Measurements from ENCODE around the gene JAGN1. TPM values are rescaled to one million over a fixed set of nuclear protein-coding genes. Genes with fewer than 3 reads are reported as not detected.

Gene JAGN1
- total and polyA plus RNA-seq, 9 of the 15 experiments (the other 6 are each of a cell fraction or from before 2014, with no cell fraction given), result 31.6 to 77.8 (median 40.3) TPM

DNA sequence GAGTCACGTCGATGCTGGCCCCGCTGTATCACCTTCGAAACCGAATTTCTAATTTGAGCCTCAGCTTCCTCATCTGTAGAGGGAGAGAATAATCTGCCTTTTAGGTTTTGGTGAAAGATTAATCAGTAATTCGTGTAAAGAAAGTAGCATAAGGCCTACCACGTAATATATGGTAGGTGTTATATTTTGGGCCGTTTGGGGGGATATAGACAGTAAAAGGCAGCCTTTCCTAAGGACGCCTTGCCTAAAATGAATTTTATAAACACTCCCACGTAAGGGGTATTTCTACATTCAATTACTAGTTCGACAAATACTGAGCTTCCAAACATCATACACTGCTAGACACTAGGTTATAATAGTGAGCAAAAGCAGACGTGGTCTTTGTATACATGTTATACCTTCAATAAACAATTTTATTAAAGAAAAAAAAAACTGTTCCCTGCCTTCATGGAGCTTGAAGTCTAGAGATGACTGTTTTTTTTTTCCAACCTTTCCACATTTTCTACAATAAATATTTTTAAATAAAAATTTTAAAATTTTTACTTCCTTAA is 737 bp downstream of the JAGN1 start:
- no peaks in the 10 kb centered on the region for H3K27me3 ChIP-seq (ENCODE audit: control insufficient read depth in 2 of 2, insufficient read depth in 2 of 2, low read length in 2 of 2)
- no TSS peak for BruUV-seq (replicated peaks)
- H3K79me2 ChIP-seq (ENCODE audit: control insufficient read depth, insufficient read depth, low read length), result peaks cover 38% of the 10 kb centered on the region
- H3K4me1 ChIP-seq (replicated peaks in 1 of 2; ENCODE audit: control insufficient read depth in 2 of 2, insufficient read depth in 2 of 2, low read length in 2 of 2), result peaks cover 16 to 17% of the 10 kb centered on the region in 2 experiments
- H3K4me3 ChIP-seq, result peak overlapping the region; percentile 76
- H3K9ac ChIP-seq (ENCODE audit: insufficient read depth in 1 of 2, low read depth in 2 of 2, low read length in 2 of 2), result peak overlapping the region; percentile 98 to 100
- FAIRE-seq (no peak), ATAC-seq (no peak; the same call in 2 of the 3 replicates), DNase-seq (ENCODE audit: extremely low read depth in 1 of 4, low spot score in 3 of 4) (no peak)
- H3K4me2 ChIP-seq (ENCODE audit: insufficient read depth, low read length), result peak overlapping the region; percentile 91
- no peaks in the 10 kb centered on the region for H3K9me3 ChIP-seq (replicated peaks; ENCODE audit: control insufficient read depth, insufficient read depth, low read depth, low read length)
- H3K9me1 ChIP-seq (ENCODE audit: control insufficient read depth, insufficient read depth, low read length), result peaks cover 7% of the 10 kb centered on the region
- POLR2A ChIA-PET, result interaction anchor here (0.6 to 3.4 kb wide), 7 partner anchors 11 to 47 kb away, joined by 3 to 33 read pairs (median 6); partner anchors contain the start of genes CIDEC, IL17RE and RPUSD3
- no peaks in the 10 kb centered on the region for H4K20me1 ChIP-seq (replicated peaks; ENCODE audit: control insufficient read depth, insufficient read depth, low read length)
- CTCF ChIA-PET (ENCODE audit: low intra/inter-chr PET ratio), result interaction anchor here (1.2 kb wide), 1 partner anchor 136 kb away, joined by 3 read pairs; no protein-coding TSS in a partner anchor
- in situ Hi-C loops (cut with MboI) (no loop called here), intact Hi-C loops (cut with micrococcal nuclease) (no loop called here)
- H3K27ac ChIP-seq (ENCODE audit: extremely low read depth, low read depth, low read length), result peak overlapping the region; percentile 98
- peak overlapping the region; percentile 97 for H2AFZ ChIP-seq (ENCODE audit: low read depth, low read length)
- WGBS (ENCODE audit: insufficient coverage, low coverage, missing lambda C conversion rate), result 3% methylated on average over 12 of the region's 12 CpGs
- H3K36me3 ChIP-seq (ENCODE audit: control insufficient read depth, insufficient read depth, low read length), result peaks cover 32% of the 10 kb centered on the region
- no peak for TF ChIP-seq HDAC3 (IDR thresholded peaks at IDR 0.05; ENCODE audit: borderline replicate concordance, partially characterized antibody)
- TF ChIP-seq, protein P1, sequence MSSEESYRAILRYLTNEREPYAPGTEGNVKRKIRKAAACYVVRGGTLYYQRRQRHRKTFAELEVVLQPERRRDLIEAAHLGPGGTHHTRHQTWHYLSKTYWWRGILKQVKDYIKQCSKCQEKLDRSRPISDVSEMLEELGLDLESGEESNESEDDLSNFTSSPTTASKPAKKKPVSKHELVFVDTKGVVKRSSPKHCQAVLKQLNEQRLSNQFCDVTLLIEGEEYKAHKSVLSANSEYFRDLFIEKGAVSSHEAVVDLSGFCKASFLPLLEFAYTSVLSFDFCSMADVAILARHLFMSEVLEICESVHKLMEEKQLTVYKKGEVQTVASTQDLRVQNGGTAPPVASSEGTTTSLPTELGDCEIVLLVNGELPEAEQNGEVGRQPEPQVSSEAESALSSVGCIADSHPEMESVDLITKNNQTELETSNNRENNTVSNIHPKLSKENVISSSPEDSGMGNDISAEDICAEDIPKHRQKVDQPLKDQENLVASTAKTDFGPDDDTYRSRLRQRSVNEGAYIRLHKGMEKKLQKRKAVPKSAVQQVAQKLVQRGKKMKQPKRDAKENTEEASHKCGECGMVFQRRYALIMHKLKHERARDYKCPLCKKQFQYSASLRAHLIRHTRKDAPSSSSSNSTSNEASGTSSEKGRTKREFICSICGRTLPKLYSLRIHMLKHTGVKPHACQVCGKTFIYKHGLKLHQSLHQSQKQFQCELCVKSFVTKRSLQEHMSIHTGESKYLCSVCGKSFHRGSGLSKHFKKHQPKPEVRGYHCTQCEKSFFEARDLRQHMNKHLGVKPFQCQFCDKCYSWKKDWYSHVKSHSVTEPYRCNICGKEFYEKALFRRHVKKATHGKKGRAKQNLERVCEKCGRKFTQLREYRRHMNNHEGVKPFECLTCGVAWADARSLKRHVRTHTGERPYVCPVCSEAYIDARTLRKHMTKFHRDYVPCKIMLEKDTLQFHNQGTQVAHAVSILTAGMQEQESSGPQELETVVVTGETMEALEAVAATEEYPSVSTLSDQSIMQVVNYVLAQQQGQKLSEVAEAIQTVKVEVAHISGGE (CRISPR knock-in tag; IDR thresholded peaks at IDR 0.05), result no peak
- TF ChIP-seq ATF1 (CRISPR knock-in tag; IDR thresholded peaks at IDR 0.05), result no peak
- TF ChIP-seq ATF1 (tag; IDR thresholded peaks at IDR 0.05), result no peak
- TF ChIP-seq PYGO2 (tag; IDR thresholded peaks at IDR 0.05), result no peak
- TF ChIP-seq ZNF143 (CRISPR knock-in tag; IDR thresholded peaks at IDR 0.05), result no peak
- no peak for TF ChIP-seq FOS (IDR thresholded peaks at IDR 0.05; ENCODE audit: extremely low read depth, insufficient read length)
- TF ChIP-seq KLF13 (tag; IDR thresholded peaks at IDR 0.05; ENCODE audit: borderline replicate concordance, low read depth), result no peak
- TF ChIP-seq ZNF766 (CRISPR knock-in tag; conservative IDR thresholded peaks at IDR 0.05), result no peak
- no peak for TF ChIP-seq ETV6 (IDR thresholded peaks at IDR 0.05; ENCODE audit: borderline replicate concordance in 1 of 2, low read depth in 2 of 2, low read length in 1 of 2)
- TF ChIP-seq ETV6 (CRISPR knock-in tag; IDR thresholded peaks at IDR 0.05; ENCODE audit: borderline replicate concordance), result peak; percentile 41; the same call in 1 of the 2 replicates
- TF ChIP-seq, protein P2, sequence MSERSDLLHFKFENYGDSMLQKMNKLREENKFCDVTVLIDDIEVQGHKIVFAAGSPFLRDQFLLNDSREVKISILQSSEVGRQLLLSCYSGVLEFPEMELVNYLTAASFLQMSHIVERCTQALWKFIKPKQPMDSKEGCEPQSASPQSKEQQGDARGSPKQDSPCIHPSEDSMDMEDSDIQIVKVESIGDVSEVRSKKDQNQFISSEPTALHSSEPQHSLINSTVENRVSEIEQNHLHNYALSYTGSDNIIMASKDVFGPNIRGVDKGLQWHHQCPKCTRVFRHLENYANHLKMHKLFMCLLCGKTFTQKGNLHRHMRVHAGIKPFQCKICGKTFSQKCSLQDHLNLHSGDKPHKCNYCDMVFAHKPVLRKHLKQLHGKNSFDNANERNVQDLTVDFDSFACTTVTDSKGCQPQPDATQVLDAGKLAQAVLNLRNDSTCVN (CRISPR knock-in tag; IDR thresholded peaks at IDR 0.05), result no peak
- no peak for TF ChIP-seq ATF7 (IDR thresholded peaks at IDR 0.05)
- no peak for TF ChIP-seq HMG20B (CRISPR knock-in tag; IDR thresholded peaks at IDR 0.05)
- TF ChIP-seq ELF4 (CRISPR knock-in tag; IDR thresholded peaks at IDR 0.05), result no peak
- no peak for TF ChIP-seq XRCC4 (IDR thresholded peaks at IDR 0.05; ENCODE audit: extremely low read depth, insufficient read depth, insufficient read length)
- TF ChIP-seq THRAP3 (IDR thresholded peaks at IDR 0.05; ENCODE audit: borderline replicate concordance), result 0 out of 2 replicates have a peak, but pooled peaks have one; percentile 5

Measured in K562 (cell line).